ENCODE measurements around the gene PPM1G. TPM values are rescaled to one million over a fixed set of nuclear protein-coding genes. Genes with fewer than 3 reads are reported as not detected.
A peak's percentile ranks its signal among the peaks of the same experiment; 100 is the strongest.

Gene PPM1G
- polyA plus RNA-seq, 1 of the 3 experiments (the other 2 are of a cell fraction): 113 TPM

DNA sequence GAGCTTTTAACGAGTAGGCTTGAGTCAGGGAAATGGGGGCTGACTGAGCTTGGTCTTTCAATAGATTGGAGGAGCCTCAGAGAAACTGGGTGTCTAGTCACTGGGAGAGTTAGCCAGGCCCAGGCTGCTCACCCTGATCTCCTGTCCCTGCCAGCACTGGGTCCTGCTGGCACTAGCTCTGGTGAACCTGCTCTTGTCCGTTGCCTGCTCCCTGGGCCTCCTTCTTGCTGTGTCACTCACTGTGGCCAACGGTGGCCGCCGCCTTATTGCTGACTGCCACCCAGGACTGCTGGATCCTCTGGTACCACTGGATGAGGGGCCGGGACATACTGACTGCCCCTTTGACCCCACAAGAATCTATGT lies 33.5 kb upstream of the PPM1G start (continued):
- no peak for TF ChIP-seq GABPA (IDR thresholded peaks at IDR 0.05; ENCODE audit: low read depth)
- TF ChIP-seq, protein P1, sequence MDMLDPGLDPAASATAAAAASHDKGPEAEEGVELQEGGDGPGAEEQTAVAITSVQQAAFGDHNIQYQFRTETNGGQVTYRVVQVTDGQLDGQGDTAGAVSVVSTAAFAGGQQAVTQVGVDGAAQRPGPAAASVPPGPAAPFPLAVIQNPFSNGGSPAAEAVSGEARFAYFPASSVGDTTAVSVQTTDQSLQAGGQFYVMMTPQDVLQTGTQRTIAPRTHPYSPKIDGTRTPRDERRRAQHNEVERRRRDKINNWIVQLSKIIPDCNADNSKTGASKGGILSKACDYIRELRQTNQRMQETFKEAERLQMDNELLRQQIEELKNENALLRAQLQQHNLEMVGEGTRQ (IDR thresholded peaks at IDR 0.05; ENCODE audit: borderline replicate concordance, low read depth, low read length): no peak

DNA sequence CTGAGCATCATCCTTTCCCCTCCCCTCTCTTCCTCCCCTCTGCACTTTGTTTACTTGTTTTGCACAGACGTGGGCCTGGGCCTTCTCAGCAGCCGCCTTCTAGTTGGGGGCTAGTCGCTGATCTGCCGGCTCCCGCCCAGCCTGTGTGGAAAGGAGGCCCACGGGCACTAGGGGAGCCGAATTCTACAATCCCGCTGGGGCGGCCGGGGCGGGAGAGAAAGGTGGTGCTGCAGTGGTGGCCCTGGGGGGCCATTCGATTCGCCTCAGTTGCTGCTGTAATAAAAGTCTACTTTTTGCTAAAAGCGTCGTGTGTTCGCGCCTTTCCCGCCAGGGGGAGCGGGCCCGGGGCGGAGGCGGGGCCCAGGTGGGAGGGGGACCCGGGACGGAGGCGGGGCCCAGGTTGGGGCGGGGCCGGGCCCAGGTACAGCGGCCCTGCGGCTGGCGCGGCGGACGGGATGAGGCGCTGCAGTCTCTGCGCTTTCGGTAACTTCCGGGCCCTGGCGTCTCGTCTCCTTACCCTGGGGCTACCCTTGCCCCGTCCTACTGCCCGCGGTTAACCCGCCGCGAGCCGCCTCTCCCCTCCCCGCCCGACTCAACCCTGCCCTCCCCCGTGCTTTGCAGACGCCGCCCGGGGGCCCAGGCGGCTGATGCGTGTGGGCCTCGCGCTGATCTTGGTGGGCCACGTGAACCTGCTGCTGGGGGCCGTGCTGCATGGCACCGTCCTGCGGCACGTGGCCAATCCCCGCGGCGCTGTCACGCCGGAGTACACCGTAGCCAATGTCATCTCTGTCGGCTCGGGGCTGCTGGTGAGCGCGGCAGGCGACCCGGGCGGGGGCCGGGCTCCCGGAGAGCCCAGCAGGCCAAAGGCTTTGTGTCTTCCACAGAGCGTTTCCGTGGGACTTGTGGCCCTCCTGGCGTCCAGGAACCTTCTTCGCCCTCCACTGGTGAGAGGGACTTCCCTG lies 32.8 kb upstream of the PPM1G start, which contains the start of gene KRTCAP3:
TSS of gene KRTCAP3 (plus strand) at position 424 of the 962 bp plus-strand sequence. CDS start at position 456, 32 bp downstream.
- Histone ChIP-seq H3K4me2 (no peak within 1 kb of the TSS), H3K27me3 (ENCODE audit: insufficient read depth) (no peaks in the 10 kb centered on the region), H3K4me3 (ENCODE audit: low read depth in 2 of 2, low read length in 1 of 2) (no peak within 1 kb of the TSS), H3K4me1 (ENCODE audit: control insufficient read depth in 1 of 2, insufficient read depth in 2 of 2, low read depth in 1 of 2, low read length in 1 of 2) (no peaks in the 10 kb centered on the region), H3K9me2 (no peaks in the 10 kb centered on the region), H3K79me2 (ENCODE audit: insufficient read depth) (no peaks in the 10 kb centered on the region), H3F3A (replicated peaks; ENCODE audit: insufficient read depth) (peaks cover 13% of the 10 kb centered on the region), H4K20me1 (ENCODE audit: insufficient read depth) (no peaks in the 10 kb centered on the region), H3K9ac (no peak within 1 kb of the TSS), H3K36me3 (replicated peaks in 1 of 2; ENCODE audit: control insufficient read depth in 1 of 2, insufficient read depth in 2 of 2, low read length in 1 of 2) (peaks cover 29 to 54% of the 10 kb centered on the region in 2 experiments), H3K27ac (ENCODE audit: low read depth in 2 of 2, low read length in 1 of 2) (no peak within 1 kb of the TSS; a peak in 1 of 4 replicates), H2AFZ (ENCODE audit: low read depth) (no peak within 1 kb of the TSS), H3K9me3 (no peaks in the 10 kb centered on the region)
- WGBS (ENCODE audit: low lambda C conversion rate): 95% methylated on average over 80 of the region's 80 CpGs
- POLR2A ChIA-PET: interaction anchor here (1.4 kb wide), 1 partner anchor 11 kb away, joined by 5 read pairs; no protein-coding TSS in a partner anchor
- CTCF ChIA-PET: interaction anchor here (0.9 to 5.0 kb wide), 4 partner anchors 8 to 191 kb away, joined by 3 to 31 read pairs (median 4); partner anchors contain the start of gene NRBP1
- DNase-seq: peak; percentile 58
- TF ChIP-seq, protein P2, sequence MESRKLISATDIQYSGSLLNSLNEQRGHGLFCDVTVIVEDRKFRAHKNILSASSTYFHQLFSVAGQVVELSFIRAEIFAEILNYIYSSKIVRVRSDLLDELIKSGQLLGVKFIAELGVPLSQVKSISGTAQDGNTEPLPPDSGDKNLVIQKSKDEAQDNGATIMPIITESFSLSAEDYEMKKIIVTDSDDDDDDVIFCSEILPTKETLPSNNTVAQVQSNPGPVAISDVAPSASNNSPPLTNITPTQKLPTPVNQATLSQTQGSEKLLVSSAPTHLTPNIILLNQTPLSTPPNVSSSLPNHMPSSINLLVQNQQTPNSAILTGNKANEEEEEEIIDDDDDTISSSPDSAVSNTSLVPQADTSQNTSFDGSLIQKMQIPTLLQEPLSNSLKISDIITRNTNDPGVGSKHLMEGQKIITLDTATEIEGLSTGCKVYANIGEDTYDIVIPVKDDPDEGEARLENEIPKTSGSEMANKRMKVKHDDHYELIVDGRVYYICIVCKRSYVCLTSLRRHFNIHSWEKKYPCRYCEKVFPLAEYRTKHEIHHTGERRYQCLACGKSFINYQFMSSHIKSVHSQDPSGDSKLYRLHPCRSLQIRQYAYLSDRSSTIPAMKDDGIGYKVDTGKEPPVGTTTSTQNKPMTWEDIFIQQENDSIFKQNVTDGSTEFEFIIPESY (IDR thresholded peaks at IDR 0.05; ENCODE audit: borderline replicate concordance, low read depth): no peak
- TF ChIP-seq, protein P3, sequence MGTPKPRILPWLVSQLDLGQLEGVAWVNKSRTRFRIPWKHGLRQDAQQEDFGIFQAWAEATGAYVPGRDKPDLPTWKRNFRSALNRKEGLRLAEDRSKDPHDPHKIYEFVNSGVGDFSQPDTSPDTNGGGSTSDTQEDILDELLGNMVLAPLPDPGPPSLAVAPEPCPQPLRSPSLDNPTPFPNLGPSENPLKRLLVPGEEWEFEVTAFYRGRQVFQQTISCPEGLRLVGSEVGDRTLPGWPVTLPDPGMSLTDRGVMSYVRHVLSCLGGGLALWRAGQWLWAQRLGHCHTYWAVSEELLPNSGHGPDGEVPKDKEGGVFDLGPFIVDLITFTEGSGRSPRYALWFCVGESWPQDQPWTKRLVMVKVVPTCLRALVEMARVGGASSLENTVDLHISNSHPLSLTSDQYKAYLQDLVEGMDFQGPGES (IDR thresholded peaks at IDR 0.05; ENCODE audit: low read depth, low read length): no peak
- TF ChIP-seq, protein P4, sequence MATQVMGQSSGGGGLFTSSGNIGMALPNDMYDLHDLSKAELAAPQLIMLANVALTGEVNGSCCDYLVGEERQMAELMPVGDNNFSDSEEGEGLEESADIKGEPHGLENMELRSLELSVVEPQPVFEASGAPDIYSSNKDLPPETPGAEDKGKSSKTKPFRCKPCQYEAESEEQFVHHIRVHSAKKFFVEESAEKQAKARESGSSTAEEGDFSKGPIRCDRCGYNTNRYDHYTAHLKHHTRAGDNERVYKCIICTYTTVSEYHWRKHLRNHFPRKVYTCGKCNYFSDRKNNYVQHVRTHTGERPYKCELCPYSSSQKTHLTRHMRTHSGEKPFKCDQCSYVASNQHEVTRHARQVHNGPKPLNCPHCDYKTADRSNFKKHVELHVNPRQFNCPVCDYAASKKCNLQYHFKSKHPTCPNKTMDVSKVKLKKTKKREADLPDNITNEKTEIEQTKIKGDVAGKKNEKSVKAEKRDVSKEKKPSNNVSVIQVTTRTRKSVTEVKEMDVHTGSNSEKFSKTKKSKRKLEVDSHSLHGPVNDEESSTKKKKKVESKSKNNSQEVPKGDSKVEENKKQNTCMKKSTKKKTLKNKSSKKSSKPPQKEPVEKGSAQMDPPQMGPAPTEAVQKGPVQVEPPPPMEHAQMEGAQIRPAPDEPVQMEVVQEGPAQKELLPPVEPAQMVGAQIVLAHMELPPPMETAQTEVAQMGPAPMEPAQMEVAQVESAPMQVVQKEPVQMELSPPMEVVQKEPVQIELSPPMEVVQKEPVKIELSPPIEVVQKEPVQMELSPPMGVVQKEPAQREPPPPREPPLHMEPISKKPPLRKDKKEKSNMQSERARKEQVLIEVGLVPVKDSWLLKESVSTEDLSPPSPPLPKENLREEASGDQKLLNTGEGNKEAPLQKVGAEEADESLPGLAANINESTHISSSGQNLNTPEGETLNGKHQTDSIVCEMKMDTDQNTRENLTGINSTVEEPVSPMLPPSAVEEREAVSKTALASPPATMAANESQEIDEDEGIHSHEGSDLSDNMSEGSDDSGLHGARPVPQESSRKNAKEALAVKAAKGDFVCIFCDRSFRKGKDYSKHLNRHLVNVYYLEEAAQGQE (IDR thresholded peaks at IDR 0.05; ENCODE audit: low read depth, low read length): no peak
- TF ChIP-seq FOSL2 (IDR thresholded peaks at IDR 0.05; ENCODE audit: borderline replicate concordance, low read depth) (no peak), SMC3 (IDR thresholded peaks at IDR 0.05; ENCODE audit: low read depth, low read length) (no peak), EP300 (IDR thresholded peaks at IDR 0.05; ENCODE audit: borderline replicate concordance in 1 of 2, low read depth in 1 of 2, low read length in 1 of 2) (no peak), TCF12 (IDR thresholded peaks at IDR 0.05) (no peak)
- TF ChIP-seq, protein P5, sequence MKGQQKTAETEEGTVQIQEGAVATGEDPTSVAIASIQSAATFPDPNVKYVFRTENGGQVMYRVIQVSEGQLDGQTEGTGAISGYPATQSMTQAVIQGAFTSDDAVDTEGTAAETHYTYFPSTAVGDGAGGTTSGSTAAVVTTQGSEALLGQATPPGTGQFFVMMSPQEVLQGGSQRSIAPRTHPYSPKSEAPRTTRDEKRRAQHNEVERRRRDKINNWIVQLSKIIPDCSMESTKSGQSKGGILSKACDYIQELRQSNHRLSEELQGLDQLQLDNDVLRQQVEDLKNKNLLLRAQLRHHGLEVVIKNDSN (IDR thresholded peaks at IDR 0.05; ENCODE audit: borderline replicate concordance, low read depth): no peak
- TF ChIP-seq, protein P6, sequence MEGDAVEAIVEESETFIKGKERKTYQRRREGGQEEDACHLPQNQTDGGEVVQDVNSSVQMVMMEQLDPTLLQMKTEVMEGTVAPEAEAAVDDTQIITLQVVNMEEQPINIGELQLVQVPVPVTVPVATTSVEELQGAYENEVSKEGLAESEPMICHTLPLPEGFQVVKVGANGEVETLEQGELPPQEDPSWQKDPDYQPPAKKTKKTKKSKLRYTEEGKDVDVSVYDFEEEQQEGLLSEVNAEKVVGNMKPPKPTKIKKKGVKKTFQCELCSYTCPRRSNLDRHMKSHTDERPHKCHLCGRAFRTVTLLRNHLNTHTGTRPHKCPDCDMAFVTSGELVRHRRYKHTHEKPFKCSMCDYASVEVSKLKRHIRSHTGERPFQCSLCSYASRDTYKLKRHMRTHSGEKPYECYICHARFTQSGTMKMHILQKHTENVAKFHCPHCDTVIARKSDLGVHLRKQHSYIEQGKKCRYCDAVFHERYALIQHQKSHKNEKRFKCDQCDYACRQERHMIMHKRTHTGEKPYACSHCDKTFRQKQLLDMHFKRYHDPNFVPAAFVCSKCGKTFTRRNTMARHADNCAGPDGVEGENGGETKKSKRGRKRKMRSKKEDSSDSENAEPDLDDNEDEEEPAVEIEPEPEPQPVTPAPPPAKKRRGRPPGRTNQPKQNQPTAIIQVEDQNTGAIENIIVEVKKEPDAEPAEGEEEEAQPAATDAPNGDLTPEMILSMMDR (IDR thresholded peaks at IDR 0.05): no peak
